IMR-90 (cell line): Measurements from ENCODE around the gene TRAP1. TPM values are rescaled to one million over a fixed set of nuclear protein-coding genes. Genes with fewer than 3 reads are reported as not detected.

Experiments
- ATAC-seq: fragments of 200-7000 bp; cut with Tn5 transposase; 2 replicates; pipeline ENCODE4 v1.9.1; 2020; ENCODE audit warnings: low read depth, mild to moderate bottlenecking, moderate library complexity
- BruUV-seq: library from RNA; stranded (reverse); fragments of 400-500 nt; replicated peaks from 2 replicates; lab custom pipeline; 2021; lab: Mats Ljungman, UMichigan
- CTCF ChIA-PET: fragments of 300-600 bp; formaldehyde crosslinking; extraction: SDS; loops from one replicate; lab custom pipeline; 2021; ENCODE audit warnings: antibody characterized with exemption; lab: Yijun Ruan, JAX
- POLR2A ChIA-PET: fragments of 300-600 bp; sonication (Branson Sonifier 250); formaldehyde crosslinking; loops from one replicate; lab custom pipeline; 2022; ENCODE audit warnings: antibody characterized with exemption; ENCODE audit not compliant: unreplicated experiment; lab: Charles Lee
- DNase-seq: peaks from one replicate; pipeline ENCODE4 v3.0.0; 2013
- H2AFZ ChIP-seq: replicated peaks from 2 replicates; pipeline ENCODE3; 2013; ENCODE audit warnings: low read length, mild to moderate bottlenecking; ENCODE audit not compliant: poor library complexity
- H2AK5ac ChIP-seq: 2 replicates; pipeline ENCODE4 v1.6.1; 2013; ENCODE audit warnings: low read depth, low read length, inconsistent platforms
- H2AK9ac ChIP-seq: replicated peaks from 2 replicates; pipeline ENCODE3; 2013; ENCODE audit warnings: mild to moderate bottlenecking, low read depth, low read length, moderate library complexity; ENCODE audit not compliant: poor library complexity
- H2BK120ac ChIP-seq: 2 replicates; pipeline ENCODE4 v1.6.1; 2013; ENCODE audit warnings: low read depth, low read length, inconsistent platforms
- H2BK15ac ChIP-seq: 3 replicates; pipeline ENCODE4 v1.6.1; 2013; ENCODE audit warnings: low read depth, low read length, inconsistent platforms
- H2BK20ac ChIP-seq: 2 replicates; pipeline ENCODE4 v1.6.1; 2013; ENCODE audit warnings: low read depth, mild to moderate bottlenecking, inconsistent platforms, low read length, moderate library complexity
- H2BK5ac ChIP-seq: 2 replicates; pipeline ENCODE4 v1.6.1; 2013; ENCODE audit warnings: mild to moderate bottlenecking, low read depth, low read length, inconsistent platforms; ENCODE audit not compliant: poor library complexity, severe bottlenecking
- H3K14ac ChIP-seq: replicated peaks from 2 replicates; pipeline ENCODE4 v1.6.1; 2013; ENCODE audit warnings: low read depth, low read length, inconsistent platforms
- H3K18ac ChIP-seq: 2 replicates; pipeline ENCODE4 v1.6.1; 2013; ENCODE audit warnings: low read depth, low read length, control low read depth
- H3K23ac ChIP-seq: 2 replicates; pipeline ENCODE4 v1.6.1; 2013; ENCODE audit warnings: low read depth, low read length, inconsistent platforms
- H3K27ac ChIP-seq: 2 replicates; pipeline ENCODE4 v1.5.1; 2013; ENCODE audit warnings: mild to moderate bottlenecking, control low read depth, low read length; ENCODE audit not compliant: insufficient read depth
- H3K27me3 ChIP-seq: 2 replicates; pipeline ENCODE4 v1.6.1; 2013; ENCODE audit warnings: low read length; ENCODE audit not compliant: control insufficient read depth, insufficient read depth
- H3K36me3 ChIP-seq: 2 replicates; pipeline ENCODE4 v1.6.1; 2013; ENCODE audit warnings: low read length, mixed read lengths; ENCODE audit not compliant: control insufficient read depth, insufficient read depth
- H3K4ac ChIP-seq: 2 replicates; pipeline ENCODE4 v1.6.1; 2013; ENCODE audit warnings: low read depth, low read length, inconsistent platforms
- H3K4me1 ChIP-seq: 2 replicates; pipeline ENCODE4 v1.6.1; 2013; ENCODE audit warnings: low read length, mixed read lengths; ENCODE audit not compliant: control insufficient read depth, insufficient read depth
- H3K4me2 ChIP-seq: 2 replicates; pipeline ENCODE4 v1.6.1; 2013; ENCODE audit warnings: low read depth, mild to moderate bottlenecking, control low read depth, low read length, moderate library complexity
- H3K4me3 ChIP-seq: 2 replicates; pipeline ENCODE4 v1.5.1; 2013; ENCODE audit warnings: low read depth, mild to moderate bottlenecking, control low read depth, low read length, moderate library complexity; ENCODE audit not compliant: insufficient read depth
- H3K56ac ChIP-seq: 2 replicates; pipeline ENCODE4 v1.6.1; 2013; ENCODE audit warnings: low read length, inconsistent platforms; ENCODE audit not compliant: insufficient read depth; ENCODE audit errors: extremely low read depth
- H3K79me1 ChIP-seq, 2 experiments: 2 replicates each; pipeline ENCODE4 v1.6.1; 2013; ENCODE audit warnings: low read length in 2 of 2, inconsistent platforms in 1 of 2, low read depth in 1 of 2
- H3K9ac ChIP-seq: 2 replicates; pipeline ENCODE4 v1.6.1; 2013; ENCODE audit warnings: low read depth, low read length, control low read depth
- H3K9me1 ChIP-seq: 2 replicates; pipeline ENCODE4 v1.6.1; 2013; ENCODE audit warnings: low read length, inconsistent platforms; ENCODE audit not compliant: insufficient read depth
- H3K9me3 ChIP-seq: 2 replicates; pipeline ENCODE4 v1.6.1; 2013; ENCODE audit warnings: low read length; ENCODE audit not compliant: control insufficient read depth, insufficient read depth
- H4K20me1 ChIP-seq: 2 replicates; pipeline ENCODE4 v1.6.1; 2013; ENCODE audit warnings: low read length, inconsistent platforms; ENCODE audit not compliant: insufficient read depth
- H4K5ac ChIP-seq: 2 replicates; pipeline ENCODE4 v1.6.1; 2013; ENCODE audit warnings: mild to moderate bottlenecking, low read depth, low read length, control low read depth
- H4K8ac ChIP-seq, 2 experiments: 2 replicates each; pipeline ENCODE4 v1.6.1; 2013; ENCODE audit warnings: low read depth in 2 of 2, low read length in 2 of 2, control low read depth in 1 of 2, inconsistent platforms in 1 of 2
- H4K91ac ChIP-seq: 2 replicates; pipeline ENCODE4 v1.6.1; 2013; ENCODE audit warnings: low read depth, low read length, inconsistent platforms; ENCODE audit not compliant: insufficient read depth
- BHLHE40 ChIP-seq: fragments of 150-350 bp; IDR thresholded peaks from 2 replicates; pipeline ENCODE4 v1.6.1; 2016; ENCODE audit warnings: mild to moderate bottlenecking, low read depth, low read length
- CHD1 ChIP-seq: IDR thresholded peaks from 2 replicates; pipeline ENCODE4 v1.6.1; 2012; ENCODE audit warnings: low read depth, low read length, improper control_type of control experiment
- FOS ChIP-seq: fragments of 150-350 bp; IDR thresholded peaks from 2 replicates; pipeline ENCODE4 v1.6.1; 2016; ENCODE audit warnings: low read depth, low read length
- WGBS, 2 experiments: methylation state at CpG; one replicate each; pipeline versions ENCODE4 v1.1.5 to v1.1.7; 2013; ENCODE audit warnings: missing lambda C conversion rate in 2 of 2; ENCODE audit not compliant: insufficient read length in 1 of 2; ENCODE audit errors: extremely low coverage in 2 of 2; 5-methylcytosine and 5-hydroxymethylcytosine counted together
- dilution Hi-C: fragments of 300-500 bp; cut with HindIII; formaldehyde crosslinking; loops from one replicate; pipeline ENCODE4 v1.14.3; 2018; ENCODE audit warnings: low sequenced_read_pairs; ENCODE audit not compliant: unreplicated experiment
- in situ Hi-C: fragments of 300-500 bp; cut with MboI; formaldehyde crosslinking; loops from 3 replicates; pipeline ENCODE4 v1.14.3; 2019; ENCODE audit warnings: low sequenced_read_pairs, inconsistent platforms, mixed read lengths
- intact Hi-C: fragments of 100-400 bp; cut with micrococcal nuclease; formaldehyde crosslinking; loops from 2 replicates; pipeline ENCODE4 v1.10.0; 2022
- polyA plus RNA-seq, 3 experiments: library from polyadenylated mRNA; depleted of rRNA; stranded (reverse); fragments of >200 nt; gene quantifications; 2 replicates each; pipeline ENCODE4 v1.2.3, GENCODE V29; 2012; ENCODE audit warnings: low replicate concordance in 1 of 3
- total RNA-seq: library from RNA; depleted of rRNA; stranded (reverse); fragments of >200 nt; gene quantifications from 2 replicates; pipeline ENCODE4 v1.2.3, GENCODE V29; 2012

TRAP1 gene
- total and polyA plus RNA-seq, 2 of the 4 experiments (the other 2 are of a cell fraction), result 139 to 145 TPM

- ChIA-PET POLR2A (no interaction called here), CTCF (no interaction called here)
Measured at GRCh38 chr16:3638916-3639644, 78.2 kb downstream of the TRAP1 start.

More at GRCh38 chr16:3638916-3639644, 78.2 kb downstream of the TRAP1 start:
- intact Hi-C loops, result no loop called here
- H3K4ac ChIP-seq, result no peak overlapping the region
- dilution Hi-C loops, result no loop called here
- no peaks in the 10 kb centered on the region for H3K9me3 ChIP-seq
- H4K91ac ChIP-seq, result no peak overlapping the region
- H3K27me3 ChIP-seq, result no peaks in the 10 kb centered on the region
- no peak overlapping the region for H2BK5ac ChIP-seq
- H3K9ac ChIP-seq, result no peak overlapping the region
- peaks cover 12 to 20% of the 10 kb centered on the region in 2 experiments for H3K79me1 ChIP-seq
- ATAC-seq, result no peak
- no TSS peak for BruUV-seq
- peaks cover 8% of the 10 kb centered on the region for H3K9me1 ChIP-seq
- H2BK20ac ChIP-seq, result no peak overlapping the region
- TF ChIP-seq FOS (no peak), CHD1 (no peak), BHLHE40 (no peak)
- no peak overlapping the region for H3K4me2 ChIP-seq
- H3K4me3 ChIP-seq, result no peak overlapping the region
- H2AK9ac ChIP-seq, result no peak overlapping the region
- no peak overlapping the region for H4K8ac ChIP-seq
- no peak overlapping the region for H2BK15ac ChIP-seq
- H3K36me3 ChIP-seq, result peaks cover 9% of the 10 kb centered on the region; the same call in 1 of the 2 replicates
- H3K18ac ChIP-seq, result no peak overlapping the region
- WGBS, 2 experiments, result 83% methylated on average over 1 of the region's 13 CpGs; no CpG with 5 or more reads in 1 of the 2 experiments
- H3K4me1 ChIP-seq, result peaks cover 6% of the 10 kb centered on the region
- no peak overlapping the region for H2AK5ac ChIP-seq
- DNase-seq, result no peak
- no peak overlapping the region for H2AFZ ChIP-seq
- no peak overlapping the region for H3K56ac ChIP-seq
- in situ Hi-C loops, result no loop called here
- no peaks in the 10 kb centered on the region; the same call in none of the 2 replicates for H4K20me1 ChIP-seq
- no peak overlapping the region for H2BK120ac ChIP-seq
- H3K14ac ChIP-seq, result no peak overlapping the region
- no peak overlapping the region for H4K5ac ChIP-seq
- H3K27ac ChIP-seq, result no peak overlapping the region
- no peak overlapping the region for H3K23ac ChIP-seq
